ENCODE data around the gene DMP1. TPM values are rescaled to one million over a fixed set of nuclear protein-coding genes. Genes with fewer than 3 reads are reported as not detected.
"Not testable (repeated sequence)": the region's sequence is repeated elsewhere in the genome, so short reads cannot be mapped to it uniquely, and the experiment has no call there.

DMP1 gene
- total RNA-seq, 1 donor from 2014 or later = not detected

DNA sequence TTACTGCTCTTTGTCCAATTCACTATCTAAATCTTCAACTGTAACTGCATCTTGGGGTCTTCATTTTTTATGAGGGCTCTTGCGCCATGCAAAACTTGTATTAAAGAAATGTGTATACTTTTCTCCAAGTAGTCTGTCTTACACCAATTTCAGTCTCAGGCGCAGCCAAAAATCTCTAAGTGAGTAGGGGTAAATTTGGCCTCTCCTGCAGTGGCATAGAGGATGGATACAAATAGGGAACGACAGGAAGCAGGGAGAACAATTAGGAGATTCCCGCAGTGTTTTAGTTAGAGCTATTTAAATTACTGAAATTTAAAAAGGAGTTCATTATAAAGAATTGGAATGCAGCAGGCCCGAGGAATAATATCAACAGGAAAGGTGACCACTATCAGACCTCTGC, 30.2 kb downstream of the DMP1 start:
- DNase-seq (ENCODE audit: low spot score) = no peak

DNA sequence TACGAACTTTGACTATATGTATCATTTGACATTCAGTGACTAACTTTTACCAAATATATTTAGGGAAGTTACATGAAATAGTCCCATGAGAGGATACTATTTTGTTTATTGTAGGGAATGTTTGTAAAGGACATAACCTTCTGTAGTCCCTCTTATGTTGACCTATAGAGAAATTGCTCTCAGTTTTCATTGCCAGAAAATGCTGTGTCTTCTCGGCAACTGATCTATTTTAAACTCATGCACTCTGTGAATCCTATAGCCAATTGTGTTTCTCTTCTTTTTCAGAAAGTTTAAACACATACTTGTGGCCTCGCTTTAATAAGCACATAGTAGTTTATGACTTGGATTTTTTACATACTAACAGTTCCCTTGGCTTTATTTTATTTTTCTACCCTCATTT, 38.2 kb downstream of the DMP1 start:
- DNase-seq (ENCODE audit: low spot score) = no peak

DNA sequence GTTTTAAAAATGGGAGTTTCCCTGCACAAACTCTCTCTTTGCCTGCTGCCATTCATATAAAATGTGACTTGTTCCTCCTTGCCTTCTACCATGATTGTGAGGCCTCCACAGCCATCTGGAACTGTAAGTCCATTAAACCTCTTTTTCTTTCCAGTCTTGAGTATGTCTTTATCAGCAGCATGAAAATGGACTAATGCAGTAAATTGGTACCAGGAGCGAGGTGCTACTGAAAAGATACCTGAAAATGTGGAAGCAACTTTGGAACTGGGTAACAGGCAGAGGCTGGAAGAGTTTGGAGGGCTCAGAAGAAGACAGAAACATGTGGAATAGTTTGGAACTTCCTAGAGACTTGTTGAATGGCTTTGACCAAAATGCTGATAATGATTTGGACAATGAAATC, 40.9 kb downstream of the DMP1 start:
- DNase-seq (ENCODE audit: low spot score) = not testable (repeated sequence)

DNA sequence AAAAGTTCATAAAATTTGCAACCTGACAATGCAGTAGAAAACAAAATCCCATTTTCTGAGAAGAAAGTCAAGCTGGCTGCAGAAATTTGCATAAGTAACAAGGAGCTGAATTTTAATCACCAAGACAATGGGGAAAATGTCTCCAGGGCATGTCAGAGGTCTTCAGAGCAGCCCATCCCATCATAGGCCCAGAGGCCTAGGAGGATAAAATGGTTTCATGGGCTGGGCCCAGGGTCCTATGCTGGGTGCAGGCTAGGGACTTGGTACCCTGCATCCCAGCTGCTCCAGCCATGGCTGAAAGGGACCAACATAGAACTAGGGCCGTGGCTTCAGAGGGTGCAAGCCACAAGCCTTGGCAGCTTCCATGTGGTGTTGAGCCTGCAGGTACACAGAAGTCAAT, 42.0 kb downstream of the DMP1 start:
- not testable (repeated sequence) for DNase-seq (ENCODE audit: low spot score)

DNA sequence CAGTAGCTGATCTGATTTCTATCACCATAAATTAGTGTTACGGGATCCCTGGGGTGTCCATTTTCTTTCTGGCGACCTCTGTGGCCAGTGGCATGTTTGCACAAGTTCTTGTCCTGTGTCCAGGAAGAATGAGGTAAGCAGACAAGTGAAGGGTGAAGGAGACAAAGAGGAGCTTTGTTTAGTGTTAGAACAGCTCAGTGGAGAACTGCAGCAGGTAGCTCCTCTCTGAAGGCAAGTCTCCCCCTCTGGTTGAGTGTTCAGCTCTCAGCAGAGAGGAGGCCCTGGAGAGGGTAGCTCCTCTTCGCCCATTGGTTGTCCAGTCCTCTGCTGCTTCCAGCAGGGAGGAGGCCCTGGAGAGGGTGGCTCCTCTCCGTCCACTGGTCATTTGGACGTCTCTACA, 47.2 kb downstream of the DMP1 start:
- DNase-seq (ENCODE audit: low spot score) = no peak

DNA sequence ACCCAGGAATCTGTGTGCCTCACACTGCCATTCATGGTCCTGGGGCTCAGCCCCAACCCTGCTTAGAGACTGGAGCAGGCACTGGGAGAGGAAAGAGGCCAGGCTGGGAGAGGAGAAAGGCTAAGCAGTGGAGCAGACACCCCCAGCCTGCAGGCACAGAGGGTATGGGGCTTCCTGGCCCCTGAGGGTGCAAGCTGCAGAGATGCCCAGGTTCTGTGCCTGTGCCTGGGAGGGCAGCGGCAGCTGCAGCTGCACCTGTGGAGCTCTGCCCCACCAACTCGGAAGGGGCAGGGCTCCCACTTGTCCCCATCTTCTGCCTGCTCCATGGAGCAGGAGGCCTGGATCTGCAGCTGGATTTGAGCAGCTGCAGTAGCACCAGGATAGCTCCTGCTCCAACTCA, 47.9 kb downstream of the DMP1 start:
- DNase-seq (ENCODE audit: low spot score) = no peak

DNA sequence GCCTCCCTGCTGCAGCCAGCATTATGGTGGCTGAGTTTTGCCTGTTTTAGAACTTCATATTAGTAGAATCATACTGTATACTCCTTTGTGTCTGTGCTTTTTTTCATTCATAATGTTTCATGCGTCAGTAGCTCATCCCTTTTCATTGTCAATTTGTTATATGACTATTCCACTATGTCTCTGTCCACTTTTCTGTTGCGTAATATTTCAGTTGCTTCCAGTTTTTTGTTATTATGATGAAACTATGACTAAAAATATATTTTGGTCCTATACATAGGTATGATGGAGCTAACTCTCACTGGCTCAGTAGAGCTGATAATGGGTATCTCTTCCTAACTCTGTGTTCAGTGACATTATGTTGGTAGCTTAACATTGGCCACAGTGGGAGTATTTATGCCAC, 48.3 kb downstream of the DMP1 start:
- no peak for DNase-seq (ENCODE audit: low spot score)

DNA sequence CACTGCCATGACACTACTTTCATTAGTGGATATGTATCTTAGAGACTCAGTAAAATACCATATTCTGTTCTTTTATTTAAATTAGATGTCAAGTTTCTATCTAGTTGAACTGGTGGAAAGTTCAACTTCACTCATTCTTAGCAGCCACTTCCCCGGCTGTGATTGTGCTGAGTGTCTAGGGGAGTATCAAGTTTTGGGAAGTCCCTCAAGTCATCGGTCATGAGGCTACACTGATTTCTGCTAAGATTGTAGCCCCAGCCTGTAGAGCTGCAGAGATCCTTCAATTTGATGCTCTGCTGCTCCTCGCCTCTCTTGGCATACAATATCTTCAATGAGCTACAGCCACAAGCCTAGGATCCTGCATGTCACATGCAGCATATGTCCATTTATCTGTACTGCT, 53.9 kb downstream of the DMP1 start:
- no peak for DNase-seq (ENCODE audit: low spot score)

DNA sequence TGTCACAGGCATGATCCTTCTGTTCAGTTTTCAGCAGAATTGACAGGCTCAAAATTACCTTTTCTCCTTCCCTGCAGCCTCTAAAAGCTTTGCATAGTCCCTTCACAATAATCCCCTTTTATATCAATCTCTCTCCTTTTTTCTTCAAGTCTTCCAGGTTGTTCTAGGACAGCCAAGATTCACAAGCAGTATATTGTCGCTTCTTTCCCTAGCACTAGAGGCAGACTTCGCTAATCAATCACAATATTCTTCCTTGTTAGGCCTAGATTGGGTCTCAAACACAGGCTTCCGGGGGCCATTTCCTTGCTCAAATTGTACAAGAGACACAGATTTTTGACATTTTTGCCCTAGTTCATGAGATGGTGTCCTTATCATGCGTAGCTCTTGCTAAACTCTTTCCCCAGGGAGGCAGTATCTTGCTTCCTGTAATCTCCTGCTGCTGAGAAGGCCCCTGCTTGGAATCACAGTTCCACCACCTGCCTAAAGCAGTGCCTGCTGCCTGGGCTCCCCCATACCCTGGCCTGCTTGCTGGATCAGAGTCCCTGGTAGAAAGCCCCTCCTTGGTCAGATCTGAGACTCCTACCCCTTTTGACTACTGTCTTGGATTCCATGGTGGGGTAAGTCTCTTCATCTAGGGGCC, 57.3 kb downstream of the DMP1 start:
- DNase-seq (ENCODE audit: low spot score) = no peak

Other genes with a start within 250 kb of the DMP1 start
- 56.9 TPM for gene NUDT9, start 227.7 kb upstream of the DMP1 start, total RNA-seq
- 539 TPM for gene SPARCL1, start 120.9 kb upstream of the DMP1 start, total RNA-seq
- gene DSPP, start 41.8 kb upstream of the DMP1 start, total RNA-seq = not detected
- gene IBSP, start 149.3 kb downstream of the DMP1 start, total RNA-seq = 2.1 TPM
- gene MEPE, start 182.7 kb downstream of the DMP1 start, total RNA-seq = not detected

Measured in mucosa of gallbladder (tissue), 1 donor.